DND-41 (cell line): ENCODE data around the gene EIF2B2.

Experiments used
- ATAC-seq: fragments of 200-7000 bp; cut with Tn5 transposase; 3 replicates; pipeline ENCODE4 v1.9.1; 2021; ENCODE audit warnings: low read depth; ENCODE audit not compliant: insufficient read depth
- DNase-seq: peaks from one replicate; pipeline ENCODE4 v3.0.0-alpha.2; 2020
- H2AFZ ChIP-seq: 2 replicates; pipeline ENCODE4 v1.6.0; 2012; ENCODE audit warnings: low read depth, low read length
- H3K27ac ChIP-seq: 2 replicates; pipeline ENCODE4 v1.5.1; 2012; ENCODE audit warnings: low read length, inconsistent platforms
- H3K27me3 ChIP-seq: fragments of 200-600 bp; sonication (generic); 2 replicates; pipeline ENCODE4 v1.6.0; 2012; ENCODE audit warnings: low read length, mild to moderate bottlenecking, inconsistent platforms; ENCODE audit not compliant: insufficient read depth, poor library complexity
- H3K36me3 ChIP-seq: 2 replicates; pipeline ENCODE4 v1.5.1; 2012; ENCODE audit warnings: low read length, inconsistent platforms; ENCODE audit not compliant: insufficient read depth
- H3K4me1 ChIP-seq: 2 replicates; pipeline ENCODE4 v1.5.1; 2012; ENCODE audit warnings: mild to moderate bottlenecking, low read length; ENCODE audit not compliant: insufficient read depth
- H3K4me2 ChIP-seq: 2 replicates; pipeline ENCODE4 v1.6.0; 2012; ENCODE audit warnings: mild to moderate bottlenecking, moderate library complexity, low read length, inconsistent platforms; ENCODE audit not compliant: insufficient read depth
- H3K4me3 ChIP-seq, 2 experiments: fragments of 200-600 bp in 1 of 2; shearing (Covaris generic) in 1 of 2; 2 replicates each; pipeline ENCODE4 v1.5.1; 2012 to 2016; ENCODE audit warnings: inconsistent platforms in 2 of 2, low read length in 2 of 2, mild to moderate bottlenecking in 2 of 2, low read depth in 1 of 2, moderate library complexity in 1 of 2
- H3K79me2 ChIP-seq: 2 replicates; pipeline ENCODE4 v1.6.0; 2012; ENCODE audit warnings: low read length, inconsistent platforms; ENCODE audit not compliant: insufficient read depth
- H3K9ac ChIP-seq: 2 replicates; pipeline ENCODE4 v1.6.0; 2012; ENCODE audit warnings: low read depth, mild to moderate bottlenecking, inconsistent platforms, low read length, moderate library complexity
- H3K9me3 ChIP-seq: 2 replicates; pipeline ENCODE4 v1.5.1; 2012; ENCODE audit warnings: low read length, moderate library complexity, mild to moderate bottlenecking, inconsistent platforms; ENCODE audit not compliant: insufficient read depth, severe bottlenecking
- H4K20me1 ChIP-seq: 2 replicates; pipeline ENCODE4 v1.6.0; 2012; ENCODE audit warnings: low read length; ENCODE audit not compliant: insufficient read depth
- EZH2 ChIP-seq: IDR thresholded peaks from 3 replicates; pipeline ENCODE4 v1.6.1; 2012; ENCODE audit warnings: borderline replicate concordance, low read depth, mild to moderate bottlenecking, moderate library complexity, low read length, inconsistent platforms; ENCODE audit not compliant: severe bottlenecking
- TF ChIP-seq, protein P1 (sequence below): IDR thresholded peaks from 2 replicates; pipeline ENCODE4 v1.5.1; 2012; ENCODE audit warnings: borderline replicate concordance, low read length, moderate library complexity, mild to moderate bottlenecking; ENCODE audit not compliant: poor library complexity, severe bottlenecking; ENCODE audit errors: extremely low read depth

Gene EIF2B2

GRCh38 chr14:75040507-75040906 lies 37.8 kb downstream of the EIF2B2 start:
- H2AFZ ChIP-seq: no peak overlapping the region
- TF ChIP-seq EZH2: no peak
- TF ChIP-seq, protein P1, sequence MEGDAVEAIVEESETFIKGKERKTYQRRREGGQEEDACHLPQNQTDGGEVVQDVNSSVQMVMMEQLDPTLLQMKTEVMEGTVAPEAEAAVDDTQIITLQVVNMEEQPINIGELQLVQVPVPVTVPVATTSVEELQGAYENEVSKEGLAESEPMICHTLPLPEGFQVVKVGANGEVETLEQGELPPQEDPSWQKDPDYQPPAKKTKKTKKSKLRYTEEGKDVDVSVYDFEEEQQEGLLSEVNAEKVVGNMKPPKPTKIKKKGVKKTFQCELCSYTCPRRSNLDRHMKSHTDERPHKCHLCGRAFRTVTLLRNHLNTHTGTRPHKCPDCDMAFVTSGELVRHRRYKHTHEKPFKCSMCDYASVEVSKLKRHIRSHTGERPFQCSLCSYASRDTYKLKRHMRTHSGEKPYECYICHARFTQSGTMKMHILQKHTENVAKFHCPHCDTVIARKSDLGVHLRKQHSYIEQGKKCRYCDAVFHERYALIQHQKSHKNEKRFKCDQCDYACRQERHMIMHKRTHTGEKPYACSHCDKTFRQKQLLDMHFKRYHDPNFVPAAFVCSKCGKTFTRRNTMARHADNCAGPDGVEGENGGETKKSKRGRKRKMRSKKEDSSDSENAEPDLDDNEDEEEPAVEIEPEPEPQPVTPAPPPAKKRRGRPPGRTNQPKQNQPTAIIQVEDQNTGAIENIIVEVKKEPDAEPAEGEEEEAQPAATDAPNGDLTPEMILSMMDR: no peak
- H3K27ac ChIP-seq: no peak overlapping the region

GRCh38 chr14:75040959-75041358 lies 38.2 kb downstream of the EIF2B2 start:
- Histone ChIP-seq H3K9me3 (no peaks in the 10 kb centered on the region), H3K27me3 (no peaks in the 10 kb centered on the region), H3K36me3 (peaks cover 52% of the 10 kb centered on the region), H3K4me3 (no peak overlapping the region), H4K20me1 (peaks cover 5% of the 10 kb centered on the region; the same call in 1 of the 2 replicates), H3K4me2 (no peak overlapping the region), H3K4me1 (peaks cover 18% of the 10 kb centered on the region; the same call in 1 of the 2 replicates), H2AFZ (no peak overlapping the region), H3K9ac (no peak overlapping the region), H3K27ac (no peak overlapping the region), H3K79me2 (peaks cover 29% of the 10 kb centered on the region)
- TF ChIP-seq EZH2: no peak
- TF ChIP-seq, protein P1: no peak
- ATAC-seq (no peak), DNase-seq (no peak)

More at GRCh38 chr14:75040507-75040906, 37.8 kb downstream of the EIF2B2 start:
- Histone ChIP-seq H3K4me1 (peaks cover 13% of the 10 kb centered on the region; the same call in 1 of the 2 replicates), H3K9me3 (no peaks in the 10 kb centered on the region), H3K4me3 (no peak overlapping the region), H3K27me3 (no peaks in the 10 kb centered on the region), H4K20me1 (peaks cover 5% of the 10 kb centered on the region; the same call in 1 of the 2 replicates), H3K36me3 (peaks cover 56% of the 10 kb centered on the region), H3K4me2 (no peak overlapping the region), H3K79me2 (peaks cover 26% of the 10 kb centered on the region), H3K9ac (no peak overlapping the region)
- DNase-seq (no peak), ATAC-seq (no peak)

GRCh38 chr14:75041613-75042012 lies 38.9 kb downstream of the EIF2B2 start:
- no peak overlapping the region for H2AFZ ChIP-seq
- H3K9ac ChIP-seq: no peak overlapping the region
- no peak for TF ChIP-seq EZH2
- TF ChIP-seq, protein P1: no peak
- H3K79me2 ChIP-seq: peaks cover 35% of the 10 kb centered on the region
- H3K36me3 ChIP-seq: peaks cover 50% of the 10 kb centered on the region
- peaks cover 5% of the 10 kb centered on the region; the same call in 1 of the 2 replicates for H4K20me1 ChIP-seq
- no peak overlapping the region for H3K4me2 ChIP-seq
- no peak for ATAC-seq
- no peak overlapping the region for H3K27ac ChIP-seq
- H3K4me3 ChIP-seq: no peak overlapping the region
- peaks cover 24% of the 10 kb centered on the region; the same call in 1 of the 2 replicates for H3K4me1 ChIP-seq
- H3K27me3 ChIP-seq: no peaks in the 10 kb centered on the region
- H3K9me3 ChIP-seq: no peaks in the 10 kb centered on the region
- DNase-seq: no peak

DNA sequence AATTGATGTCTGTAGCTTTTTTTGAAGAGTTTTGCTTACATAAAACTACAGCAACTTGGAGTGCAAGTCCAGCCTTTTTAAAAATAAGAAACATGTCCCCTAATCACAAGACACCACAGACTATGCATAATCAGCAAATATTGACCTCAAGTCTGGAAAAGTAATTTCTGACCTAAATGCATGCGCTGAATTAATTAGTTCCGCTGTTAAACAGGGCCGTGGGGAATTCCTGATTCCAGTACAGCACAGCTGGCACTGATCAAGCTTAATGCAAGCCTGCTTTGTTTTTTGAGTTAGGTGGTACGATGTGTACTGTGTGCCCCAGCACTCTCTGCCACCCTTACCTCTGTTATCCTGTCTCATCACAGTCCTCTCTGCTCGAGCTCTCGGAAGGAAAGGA lies 39.3 kb downstream of the EIF2B2 start:
- H3K27me3 ChIP-seq: no peaks in the 10 kb centered on the region
- no peak overlapping the region for H3K9ac ChIP-seq
- no peak overlapping the region for H3K4me2 ChIP-seq
- H2AFZ ChIP-seq: no peak overlapping the region
- ATAC-seq (no peak), DNase-seq (no peak)
- peaks cover 39% of the 10 kb centered on the region for H3K79me2 ChIP-seq
- TF ChIP-seq EZH2: no peak
- TF ChIP-seq, protein P1: no peak
- no peak overlapping the region for H3K4me3 ChIP-seq
- peaks cover 5% of the 10 kb centered on the region; the same call in 1 of the 2 replicates for H4K20me1 ChIP-seq
- H3K4me1 ChIP-seq: peaks cover 29% of the 10 kb centered on the region; the same call in 1 of the 2 replicates
- H3K27ac ChIP-seq: no peak overlapping the region
- H3K36me3 ChIP-seq: peaks cover 46% of the 10 kb centered on the region
- H3K9me3 ChIP-seq: no peaks in the 10 kb centered on the region
